SK-N-MC (cell line): ENCODE data around the gene GAK.

ENCODE experiments used
- EZH2 ChIP-seq: fragments of 200-600 bp; sonication (generic); IDR thresholded peaks from one replicate; pipeline ENCODE4 v1.6.1; 2017; ENCODE audit warnings: antibody characterized with exemption
- POLR2AphosphoS5 ChIP-seq: IDR thresholded peaks from 2 replicates; pipeline ENCODE4 v1.6.1; 2012; ENCODE audit warnings: mild to moderate bottlenecking, low read depth, low read length, borderline replicate concordance

GRCh38 chr4:978957-979701, 47.0 kb upstream of the GAK start:
- TF ChIP-seq POLR2AphosphoS5 (no peak), EZH2 (no peak)
